NCI-H2081 treated with DMSO at 0.1 percent for 48 hours (cell line): Measurements from ENCODE around the gene CDIPT.
"Not testable (repeated sequence)": the region's sequence is repeated elsewhere in the genome, so short reads cannot be mapped to it uniquely, and the experiment has no call there.

Experiments used
- DNase-seq: peaks from one replicate; lab custom pipeline; 2025; lab: John Stamatoyannopoulos, UW

CDIPT gene

DNA sequence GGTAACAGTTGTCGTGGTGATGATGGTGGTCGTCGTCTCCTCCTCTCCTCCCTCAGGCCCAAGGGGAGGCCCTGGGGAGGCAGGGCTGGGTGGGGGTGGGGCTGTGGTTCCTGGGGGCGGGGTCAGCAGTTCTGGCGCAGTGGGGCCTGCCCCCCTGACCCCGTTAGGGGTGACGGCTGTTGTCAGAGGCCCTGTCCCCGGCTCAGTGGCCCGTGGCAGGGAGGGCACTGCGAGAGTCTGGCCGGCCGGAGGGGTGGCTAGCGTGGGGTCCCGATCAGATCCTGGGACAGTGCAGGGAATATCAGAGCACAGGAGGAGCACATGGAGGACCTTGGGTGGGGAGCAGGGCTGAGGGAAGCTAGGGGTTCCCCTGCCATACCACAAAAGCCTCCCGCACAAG lies 33.8 kb upstream of the CDIPT start:
- no peak for DNase-seq

DNA sequence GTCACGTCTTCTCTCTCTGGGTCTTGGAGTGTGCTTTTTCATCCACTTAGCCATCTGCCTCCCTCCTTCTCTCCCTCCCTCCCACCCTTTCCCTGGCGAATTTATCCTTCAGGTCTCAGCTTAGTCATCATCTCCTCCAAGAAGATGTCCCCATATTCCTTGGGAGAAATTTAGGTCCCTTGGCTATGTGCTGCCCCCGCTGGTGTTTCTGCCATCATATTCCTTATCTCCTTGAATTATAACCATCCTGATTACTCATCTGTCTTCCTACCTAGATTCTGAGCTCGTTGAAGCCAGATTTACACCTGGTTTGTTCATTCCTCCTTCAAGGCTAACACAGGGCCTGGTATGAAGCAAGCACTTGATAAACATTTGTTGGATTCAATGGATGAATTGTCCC lies 31.3 kb upstream of the CDIPT start:
- no peak for DNase-seq

DNA sequence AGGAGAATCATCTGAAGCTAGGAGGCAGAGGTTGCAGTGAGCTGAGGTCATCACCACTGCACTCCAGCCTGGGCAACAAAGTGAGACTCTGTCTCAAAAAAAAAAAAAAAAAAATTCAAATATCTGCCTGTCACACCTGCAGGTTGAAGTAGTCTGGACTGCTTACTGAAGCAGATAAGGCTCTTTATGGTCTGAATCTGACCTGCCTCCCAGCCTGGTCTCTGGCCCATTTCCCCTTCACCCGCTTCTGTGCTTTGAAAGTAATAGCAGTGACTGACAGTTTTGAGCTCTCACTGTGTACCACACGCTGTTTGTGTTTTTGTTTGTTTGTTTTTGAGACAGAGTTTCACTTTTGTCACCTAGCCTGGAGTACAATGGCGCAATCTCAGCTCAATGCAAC lies 30.5 kb upstream of the CDIPT start:
- DNase-seq, result no peak

DNA sequence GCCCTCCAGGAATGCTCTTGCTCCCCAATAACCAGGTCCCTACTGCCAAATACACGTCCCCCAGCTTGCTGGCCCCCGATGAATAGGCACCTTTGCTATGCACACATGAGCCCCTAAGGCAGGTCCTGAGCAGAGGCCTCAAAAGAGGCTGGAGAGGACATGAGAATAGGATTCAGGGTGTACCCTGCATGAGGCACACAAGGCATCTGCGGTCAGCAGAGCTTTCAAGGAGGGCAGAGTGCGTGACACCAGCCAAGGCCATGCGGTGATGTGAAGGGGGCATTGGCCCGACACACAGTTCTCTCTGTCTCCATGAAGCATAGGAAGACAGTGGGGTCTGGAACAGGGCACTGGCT lies 29.4 kb upstream of the CDIPT start:
- no peak for DNase-seq

DNA sequence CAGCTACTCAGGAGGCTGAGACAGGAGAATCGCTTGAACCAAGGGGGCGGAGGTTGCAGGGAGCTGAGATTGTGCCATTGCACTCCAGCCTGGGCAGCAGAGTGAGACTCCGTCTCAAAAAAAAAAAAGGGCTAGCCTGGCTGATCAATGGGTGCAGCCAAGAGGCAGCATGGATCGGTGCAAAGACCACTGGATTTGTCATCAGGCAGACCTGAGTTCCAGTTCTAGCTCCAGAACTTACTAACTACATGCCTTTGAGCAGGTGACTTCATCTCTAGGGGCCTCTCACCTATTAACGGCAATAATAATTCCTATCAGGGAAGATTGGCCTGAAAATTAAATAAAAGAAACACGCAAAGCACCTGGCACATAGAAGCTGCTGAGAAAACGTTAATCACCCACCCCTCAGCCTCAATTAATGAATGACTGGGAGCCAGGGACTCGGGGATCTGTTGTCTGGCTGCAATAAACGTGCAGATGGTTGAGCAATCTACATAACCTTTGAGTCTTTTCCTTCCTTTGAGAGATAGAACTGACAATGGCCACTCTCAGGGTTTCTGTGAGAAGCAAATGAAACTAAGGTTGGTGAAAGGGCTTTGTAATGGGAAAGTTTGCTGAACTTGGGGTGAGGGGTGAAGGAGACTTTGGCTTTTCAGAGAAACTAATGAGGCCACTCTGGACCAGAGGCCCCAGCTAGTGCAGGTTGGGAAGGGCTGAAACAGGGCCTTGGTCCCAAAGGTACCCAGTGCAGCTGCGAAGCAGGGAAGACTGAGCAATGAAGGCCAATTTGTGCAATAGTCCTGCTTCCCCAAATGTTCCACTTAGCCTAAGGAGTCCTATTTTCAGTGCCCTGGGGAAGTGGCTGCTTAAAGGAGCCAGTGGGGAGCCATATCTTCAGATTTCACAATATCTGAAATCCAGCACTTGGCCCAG lies 28.8 kb upstream of the CDIPT start:
- DNase-seq, result no peak

DNA sequence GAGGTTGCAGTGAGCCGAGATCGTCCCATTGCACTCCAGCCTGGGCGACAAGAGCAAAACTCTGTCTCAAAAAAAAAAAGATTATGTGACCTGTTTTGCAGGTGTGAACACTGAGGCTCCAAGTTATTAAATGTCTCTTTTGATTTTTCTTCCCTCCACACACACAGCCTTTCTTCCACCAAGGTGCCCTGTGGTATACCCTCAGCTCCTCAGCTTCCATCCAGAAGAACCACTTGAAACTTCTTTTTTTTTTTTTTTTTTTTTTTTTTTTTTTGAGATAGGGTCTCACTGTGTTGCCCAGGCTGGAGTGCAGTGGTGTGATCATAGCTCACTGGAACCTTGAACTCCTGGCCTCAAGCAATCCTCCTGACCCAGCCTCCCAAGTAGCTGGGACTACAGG lies 26.3 kb upstream of the CDIPT start:
- not testable (repeated sequence) for DNase-seq

DNA sequence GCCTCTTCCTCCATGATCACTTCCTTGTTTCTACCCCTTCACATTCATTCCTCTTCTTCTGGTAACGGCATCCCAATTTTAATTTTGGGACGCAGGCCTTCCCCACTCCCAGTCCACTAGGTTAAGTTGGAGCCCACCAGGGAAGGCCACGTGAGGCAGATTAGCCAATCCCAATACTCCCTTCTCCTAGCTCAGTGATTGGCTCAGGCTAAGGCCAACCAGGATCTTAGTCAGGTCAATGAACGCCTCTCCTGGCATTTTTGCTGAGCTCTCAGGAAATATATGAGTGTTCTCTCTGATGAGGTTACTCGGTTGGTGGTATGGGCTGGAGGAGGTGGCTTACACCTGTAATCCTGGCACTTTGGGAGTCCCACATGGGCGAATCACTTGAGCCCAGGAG lies 21.0 kb upstream of the CDIPT start:
- no peak for DNase-seq

DNA sequence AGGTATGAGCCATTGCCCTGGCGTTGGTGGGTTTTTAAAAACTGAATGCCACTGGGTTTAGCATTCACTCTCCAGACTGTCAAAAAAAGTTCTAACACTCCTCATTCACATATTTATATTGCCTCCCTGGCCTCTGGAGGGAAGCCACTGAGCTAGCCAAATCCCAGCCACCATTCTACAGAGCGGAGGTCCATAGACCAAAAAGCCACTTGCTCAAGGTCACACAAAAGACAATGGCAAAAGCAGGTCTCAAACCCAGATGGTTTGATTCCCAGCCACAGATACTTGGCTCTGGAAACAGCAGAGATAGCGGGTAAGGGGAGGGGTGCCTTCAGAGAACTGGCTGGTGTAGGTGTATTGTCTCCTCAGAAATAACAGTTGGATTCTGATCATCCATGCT lies 18.0 kb upstream of the CDIPT start:
- DNase-seq, result no peak

DNA sequence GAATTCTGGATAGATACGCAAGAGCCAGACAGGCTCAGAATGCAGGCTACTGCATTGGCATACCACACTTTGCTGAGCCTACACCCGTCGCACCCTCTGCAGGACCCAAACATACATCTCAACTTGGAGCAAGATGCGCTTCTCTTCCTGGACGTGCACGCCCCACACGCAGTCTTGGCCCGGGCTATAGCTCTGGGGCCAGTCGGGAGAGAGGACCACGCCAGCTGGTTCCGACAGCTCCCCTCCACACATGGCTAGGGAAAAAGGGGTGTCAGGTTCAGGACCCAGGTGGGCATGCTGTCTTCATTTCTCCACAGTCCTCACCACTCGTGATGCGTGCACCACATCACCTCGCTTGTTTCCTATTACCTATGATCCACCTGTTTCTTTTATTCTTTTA lies 15.1 kb upstream of the CDIPT start:
- no peak for DNase-seq

DNA sequence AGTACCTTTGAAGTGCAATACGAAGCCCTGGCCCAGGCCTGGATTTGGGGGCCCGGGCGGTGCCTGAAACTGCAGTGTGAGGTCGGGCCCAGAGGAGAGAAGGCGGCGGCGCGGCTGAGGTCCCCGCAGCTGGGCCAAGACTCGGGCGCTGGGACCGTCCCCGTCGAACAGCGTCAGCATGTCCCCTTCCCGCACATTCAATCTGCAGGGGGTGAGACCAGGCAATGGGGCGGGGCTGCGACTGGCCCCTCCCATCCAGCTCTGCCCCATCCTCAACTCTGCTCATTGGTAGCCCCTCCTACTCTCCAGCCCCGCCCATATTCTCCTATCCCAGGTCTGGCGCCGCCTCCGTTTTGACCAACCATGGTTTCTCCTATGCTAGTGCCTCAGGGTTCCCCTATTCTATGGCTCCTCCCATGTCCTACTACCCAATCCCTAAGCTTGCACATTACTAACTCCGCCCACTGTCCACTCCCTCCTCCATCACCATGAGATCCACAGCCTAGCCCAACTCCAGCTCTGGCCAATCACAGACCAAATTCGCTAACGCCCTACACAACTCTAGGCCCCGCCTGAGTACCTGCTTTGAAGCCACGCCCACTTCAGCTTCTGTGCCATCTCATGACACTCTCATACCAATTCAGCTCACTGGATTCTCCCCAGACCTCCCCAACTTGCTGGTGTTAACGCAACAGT lies 14.4 kb upstream of the CDIPT start:
- no peak for DNase-seq

DNA sequence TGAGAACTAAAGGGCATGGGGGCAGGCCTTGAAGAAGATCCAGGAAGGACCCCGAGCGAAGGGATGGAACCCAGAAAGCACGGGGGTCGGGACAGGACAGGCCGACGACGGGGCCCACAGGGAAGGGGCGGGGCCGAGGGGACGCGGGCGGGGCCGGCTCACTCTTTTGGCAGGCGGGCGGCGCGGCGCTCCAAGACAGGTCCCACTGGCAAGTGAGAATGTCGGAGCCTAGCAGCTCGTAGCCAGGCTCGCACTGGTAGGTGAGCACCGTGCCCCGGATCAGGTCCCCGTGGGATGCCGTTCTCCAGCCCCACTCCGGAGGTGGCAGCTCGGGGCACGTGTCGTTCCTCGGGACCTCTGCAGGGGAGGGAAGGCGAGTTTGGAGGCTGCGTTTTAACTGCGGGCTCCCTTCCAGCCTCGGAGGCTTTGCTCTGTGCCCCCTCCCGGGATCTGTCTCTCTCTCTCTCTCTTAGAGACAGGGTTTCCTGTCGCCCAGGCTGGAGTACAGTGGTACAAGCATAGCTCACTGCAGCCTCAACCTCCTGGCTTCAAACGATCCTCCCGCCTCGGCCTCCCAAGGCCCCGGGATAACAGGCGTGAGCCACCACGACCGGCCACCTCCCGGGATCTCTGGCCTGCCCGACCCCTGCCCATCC lies 13.7 kb upstream of the CDIPT start:
- DNase-seq, result no peak

DNA sequence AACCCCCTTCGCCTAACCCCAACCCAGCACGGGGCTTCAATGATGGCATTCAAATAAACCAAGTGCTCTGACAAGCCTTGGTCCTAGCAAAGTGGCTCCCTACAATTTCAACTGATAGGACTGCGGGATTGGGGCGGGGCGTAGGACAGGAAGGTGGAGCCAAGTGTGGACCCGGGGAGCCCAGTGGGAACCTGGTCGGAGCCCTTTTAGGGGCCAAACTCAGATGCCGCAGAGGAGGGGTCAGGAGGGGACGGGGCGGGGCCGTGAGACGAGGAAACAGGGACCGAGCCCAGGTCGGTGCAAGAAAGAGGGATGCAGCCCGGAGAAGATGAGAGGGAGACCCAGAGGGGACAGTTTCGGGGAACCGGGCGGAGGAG lies 13.2 kb upstream of the CDIPT start:
- no peak for DNase-seq

DNA sequence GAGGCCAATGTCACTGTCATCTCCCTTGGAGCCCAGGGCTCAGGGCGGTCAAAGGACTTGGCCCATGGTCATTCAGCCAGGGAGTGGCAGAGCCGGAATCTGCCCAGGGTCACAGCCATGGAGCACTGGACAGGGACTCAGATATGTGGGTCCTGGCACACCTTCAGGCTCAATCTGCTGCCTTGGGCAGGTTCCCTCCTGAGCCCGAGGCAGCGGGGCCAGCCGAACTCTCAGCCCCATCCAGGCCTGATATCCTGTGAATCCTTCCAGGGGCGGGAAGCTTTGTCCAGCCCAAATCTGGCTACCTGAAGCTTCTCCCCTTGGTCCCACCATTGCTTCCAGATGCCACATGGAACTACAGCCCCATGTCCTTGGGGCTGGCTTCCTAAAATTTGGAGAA lies 12.2 kb upstream of the CDIPT start:
- DNase-seq, result no peak

DNA sequence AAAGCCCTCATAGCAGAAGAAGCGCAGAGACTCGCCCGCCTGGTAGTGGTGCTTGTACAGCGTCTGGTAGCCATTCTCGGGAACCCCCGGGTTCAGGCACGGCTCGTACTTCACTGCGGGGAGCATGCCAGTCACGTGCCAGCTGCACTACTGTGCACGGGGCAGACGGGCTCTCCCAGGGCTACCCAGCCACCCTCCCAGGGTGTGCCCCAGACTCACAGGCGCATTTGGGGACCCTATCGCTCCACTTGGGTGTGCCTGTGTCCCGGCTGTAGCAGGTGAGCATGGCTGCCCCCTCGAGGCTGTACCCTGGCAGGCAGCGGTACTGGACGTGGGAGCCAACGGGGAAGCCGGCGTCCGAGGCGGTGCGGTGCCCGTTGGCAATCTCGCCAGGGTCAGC lies 10.3 kb upstream of the CDIPT start:
- DNase-seq, result no peak

DNA sequence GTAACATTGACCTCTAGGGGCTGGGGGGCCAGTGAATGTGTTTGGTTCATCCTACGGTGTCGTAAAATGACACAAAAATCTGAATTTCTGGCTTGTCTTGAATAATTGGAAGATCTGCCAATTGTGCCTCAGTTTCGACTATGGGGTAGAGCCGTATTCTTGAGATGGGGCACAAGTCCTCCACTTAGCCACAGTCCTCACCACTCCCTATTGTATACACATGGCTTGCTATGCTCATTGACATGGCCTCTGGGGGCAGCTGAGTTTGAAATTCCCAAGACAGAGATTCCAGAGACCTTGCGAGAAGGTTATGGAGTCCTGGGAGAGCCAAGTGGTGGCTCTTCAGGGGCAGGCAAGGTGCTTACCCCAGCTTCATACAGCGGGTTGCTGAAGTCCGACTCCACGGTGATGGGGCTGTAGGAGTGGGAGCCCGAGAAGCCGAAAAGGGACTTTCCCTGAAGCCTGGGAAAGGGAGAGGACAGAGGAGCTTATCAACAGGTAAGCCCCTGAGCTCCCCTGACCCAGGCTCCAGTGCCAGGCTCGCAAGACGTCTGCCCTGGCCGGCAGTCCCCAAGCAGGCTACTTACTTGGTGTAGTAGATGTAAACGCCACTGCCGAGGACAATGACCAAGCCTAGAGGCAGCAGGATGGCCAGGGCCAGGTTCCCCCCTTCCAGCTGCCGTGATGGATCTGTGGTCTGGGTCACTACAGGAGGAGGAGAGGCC lies 9.0 kb upstream of the CDIPT start:
- no peak for DNase-seq

DNA sequence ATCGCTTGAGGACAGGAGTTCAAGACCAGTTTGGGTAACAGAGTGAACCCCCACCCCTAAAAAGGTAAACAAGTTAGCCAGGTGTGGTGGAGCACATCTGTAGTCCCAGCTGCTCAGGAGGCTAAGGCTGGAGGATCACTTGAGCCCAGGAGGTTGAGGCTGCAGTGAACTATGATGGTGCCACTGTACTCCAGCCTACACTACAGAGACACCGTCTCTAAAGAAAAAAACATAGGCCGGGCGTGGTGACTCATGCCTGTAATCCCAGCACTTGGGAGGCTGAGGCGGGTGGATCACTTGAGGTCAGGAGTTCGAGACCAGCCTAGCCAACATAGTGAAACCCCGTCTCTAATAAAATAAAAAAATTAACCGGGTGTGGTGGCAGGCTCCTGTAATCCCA lies 6.0 kb upstream of the CDIPT start:
- DNase-seq, result not testable (repeated sequence)

DNA sequence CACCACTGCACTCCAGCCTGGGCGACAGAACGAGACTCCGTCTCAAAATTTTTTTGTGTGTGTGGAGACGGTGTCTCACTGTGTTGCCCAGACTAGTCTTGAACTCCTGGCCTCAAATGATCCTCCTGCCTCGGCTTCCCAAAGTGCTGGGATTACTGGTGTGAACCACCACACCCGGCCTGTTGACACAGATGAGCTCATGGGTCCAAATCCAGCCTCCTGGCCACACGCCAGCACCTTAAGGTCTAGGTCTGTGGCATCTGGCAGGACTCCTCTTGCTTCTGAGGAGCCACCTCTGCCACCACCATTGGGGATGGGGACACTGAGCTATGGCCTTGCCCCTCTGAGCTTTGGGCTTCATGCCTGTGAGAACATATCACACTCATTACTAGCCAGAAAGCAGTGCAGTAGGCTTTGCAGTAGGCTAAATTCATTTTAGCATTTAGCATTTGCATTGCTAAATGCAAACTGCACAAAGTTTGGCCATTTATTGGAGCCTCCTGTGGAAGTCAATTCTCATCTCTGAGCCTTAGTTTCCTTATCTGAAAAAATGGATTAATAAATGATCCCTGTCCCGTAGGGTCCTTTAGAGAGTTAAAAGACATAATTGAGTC lies 5.5 kb upstream of the CDIPT start:
- DNase-seq, result no peak

DNA sequence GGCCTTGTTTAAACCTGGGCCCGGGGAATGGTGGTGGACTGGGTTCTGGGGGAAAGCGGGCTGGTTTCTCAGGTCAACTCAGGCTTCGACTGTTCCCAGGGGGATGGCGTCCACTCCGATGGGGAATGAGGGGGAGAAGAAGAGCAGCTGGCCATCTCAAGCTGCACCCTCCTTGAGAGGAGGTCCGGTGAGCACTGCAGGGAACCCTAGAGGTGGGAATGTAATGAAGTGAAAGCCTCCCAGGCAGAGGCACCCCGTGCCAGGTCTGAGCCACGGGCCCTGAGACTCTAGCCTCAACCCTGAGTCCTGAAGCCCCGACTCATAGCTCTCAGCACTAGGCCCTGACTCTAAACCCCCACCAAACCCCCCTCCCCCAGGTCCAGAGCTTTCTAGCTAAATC lies 1.2 kb upstream of the CDIPT start:
- no peak for DNase-seq

DNA sequence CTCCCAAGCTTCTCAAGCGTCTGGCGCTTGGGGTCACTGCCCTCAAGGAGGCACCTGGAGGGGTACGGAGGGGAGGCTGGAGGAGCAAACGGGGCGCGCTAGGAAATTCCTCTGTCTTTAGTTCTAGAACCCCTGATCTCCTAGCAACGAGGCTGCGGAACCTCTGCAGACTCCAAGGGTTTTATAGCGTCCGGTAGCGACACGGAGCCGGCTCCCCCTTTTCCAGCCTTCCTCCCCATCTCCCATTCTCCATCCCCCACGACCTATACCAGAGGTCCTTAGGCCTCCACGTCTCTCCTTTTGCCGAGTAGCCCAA lies 601 bp upstream of the CDIPT start:
- no peak for DNase-seq

DNA sequence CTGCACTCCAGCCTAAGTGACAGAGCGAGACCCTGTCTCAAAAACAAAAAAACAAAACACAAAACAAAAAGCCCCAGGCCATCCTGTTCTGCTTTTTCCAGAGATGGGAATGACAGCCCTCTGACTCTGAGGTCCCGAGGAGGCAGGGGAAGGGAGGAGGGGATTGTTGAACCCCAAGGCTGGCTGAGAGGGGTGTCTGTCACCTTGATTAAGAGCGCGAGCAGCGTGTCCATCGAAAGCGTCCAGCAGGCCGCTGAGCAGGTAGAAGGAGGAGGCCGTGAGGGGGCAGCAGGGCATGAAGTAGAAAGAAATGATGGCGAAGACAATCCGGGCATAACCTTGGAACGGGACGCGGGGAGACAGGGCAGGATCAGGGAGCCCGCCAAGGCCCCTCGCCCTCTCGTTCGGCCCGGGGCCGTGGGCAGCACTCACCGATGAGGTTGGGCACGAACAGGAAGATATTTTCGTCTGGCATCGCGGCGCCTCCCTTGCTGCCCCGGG lies 593 bp downstream of the CDIPT start:
- DNase-seq, result no peak

DNA sequence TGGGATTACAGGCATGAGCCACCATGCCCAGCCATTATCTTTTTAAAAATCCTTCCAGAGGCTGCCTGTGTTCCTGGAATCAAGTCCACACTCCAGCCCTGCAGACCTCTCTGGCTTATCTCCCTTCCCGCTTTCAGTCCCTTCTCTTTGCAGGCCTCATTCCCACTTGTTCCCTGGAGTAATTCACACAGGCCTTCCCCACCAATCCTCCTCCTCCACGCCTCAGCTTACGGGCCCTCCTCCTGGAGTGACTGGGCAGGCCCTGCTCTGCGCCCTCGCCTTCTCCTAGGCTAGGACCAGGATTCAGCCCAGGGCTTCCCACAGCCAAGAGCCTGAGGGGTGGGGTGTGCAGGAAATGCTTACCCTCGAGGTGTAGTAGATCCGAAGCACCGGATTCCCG lies 2.8 kb downstream of the CDIPT start:
- DNase-seq, result no peak

DNA sequence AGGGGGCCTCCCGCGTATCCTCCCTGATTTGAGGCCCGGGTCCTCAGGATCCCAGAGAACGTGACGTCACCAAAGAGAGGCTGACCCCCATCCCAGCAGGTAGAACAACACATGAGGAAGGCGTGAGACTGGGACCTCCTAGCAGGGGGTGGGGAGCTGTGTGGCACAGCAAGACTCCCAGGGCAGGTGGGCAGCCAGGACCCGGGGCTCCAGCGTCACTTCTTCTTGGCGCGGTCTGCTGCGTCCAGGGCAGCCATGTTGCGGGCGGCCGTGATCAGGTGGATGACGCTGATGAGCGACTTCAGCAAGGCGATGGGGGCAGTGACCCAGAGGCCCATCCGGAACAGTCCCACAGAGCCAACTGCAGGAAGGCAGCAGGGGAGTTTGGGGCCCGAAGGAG lies 4.1 kb downstream of the CDIPT start:
- no peak for DNase-seq
